Activated T-cell treated with anti-CD3 and anti-CD28 coated beads, Interleukin-2, amount 50 U/mL, for 4 hours (primary cell): Measurements from ENCODE around the gene ADAM20. TPM values are rescaled to one million over a fixed set of nuclear protein-coding genes. Genes with fewer than 3 reads are reported as not detected.
"Not testable (repeated sequence)": the region's sequence is repeated elsewhere in the genome, so short reads cannot be mapped to it uniquely, and the experiment has no call there.

Experiments
- ATAC-seq, 2 donors: fragments of 200-7000 bp; cut with Tn5 transposase; one replicate each; pipeline ENCODE4 v1.10.0; 2021
- DNase-seq: peaks from one replicate; pipeline ENCODE4 v3.0.0-alpha.2; 2020
- H3K27me3 Mint-ChIP-seq: one replicate; pipeline ENCODE4 v1.8.0; 2021; ENCODE audit warnings: low read depth, mixed read lengths
- H3K36me3 Mint-ChIP-seq: one replicate; pipeline ENCODE4 v1.8.0; 2022; ENCODE audit warnings: mixed read lengths; ENCODE audit not compliant: insufficient read depth
- H3K4me1 Mint-ChIP-seq: one replicate; pipeline ENCODE4 v1.8.0; 2021; ENCODE audit warnings: low read depth, mixed read lengths
- H3K4me3 Mint-ChIP-seq: one replicate; pipeline ENCODE4 v1.8.0; 2021; ENCODE audit warnings: mild to moderate bottlenecking, moderate library complexity, mixed read lengths
- H3K9me3 Mint-ChIP-seq: one replicate; pipeline ENCODE4 v1.8.0; 2021; ENCODE audit warnings: mixed read lengths
- total RNA-seq, 3 donors: library from RNA; stranded (reverse); gene quantifications; one replicate each; pipeline ENCODE4 v1.2.1, GENCODE V29; 2021

The ADAM20 gene
- total RNA-seq, 3 donors from 2014 or later = 0.08 TPM; not detected in 2

GRCh38 chr14:70514168-70515069 is 20.4 kb downstream of the ADAM20 start:
- no peak for DNase-seq
- H3K4me1 Mint-ChIP-seq = peaks cover 5% of the 10 kb centered on the region
- H3K36me3 Mint-ChIP-seq = peaks cover 10% of the 10 kb centered on the region
- H3K27me3 Mint-ChIP-seq = no peaks in the 10 kb centered on the region
- no peak for ATAC-seq
- H3K4me3 Mint-ChIP-seq = no peak overlapping the region
- peaks cover 6% of the 10 kb centered on the region for H3K9me3 Mint-ChIP-seq

- Mint-ChIP-seq H3K36me3 (peaks cover 37% of the 10 kb centered on the region), H3K4me3 (no peak overlapping the region), H3K27me3 (no peaks in the 10 kb centered on the region), H3K9me3 (peaks cover 9% of the 10 kb centered on the region), H3K4me1 (no peaks in the 10 kb centered on the region)
- DNase-seq (no peak), ATAC-seq (no peak)
These were observed 36.6 kb downstream of the ADAM20 start for GRCh38 chr14:70498191-70498590.

GRCh38 chr14:70489579-70490200 is 45.1 kb downstream of the ADAM20 start:
- Mint-ChIP-seq H3K27me3 (no peaks in the 10 kb centered on the region), H3K9me3 (peaks cover 43% of the 10 kb centered on the region), H3K4me3 (no peak overlapping the region), H3K4me1 (no peaks in the 10 kb centered on the region), H3K36me3 (peaks cover 48% of the 10 kb centered on the region)
- no peak for DNase-seq
- ATAC-seq = no peak

GRCh38 chr14:70477356-70478105 is 57.3 kb downstream of the ADAM20 start:
- ATAC-seq, H3K27me3 Mint-ChIP-seq: not testable (repeated sequence)

GRCh38 chr14:70475459-70475858 is 59.3 kb downstream of the ADAM20 start:
- H3K36me3 Mint-ChIP-seq = peaks cover 23% of the 10 kb centered on the region
- H3K27me3 Mint-ChIP-seq, H3K9me3 Mint-ChIP-seq, ATAC-seq, H3K4me3 Mint-ChIP-seq, DNase-seq, H3K4me1 Mint-ChIP-seq: not testable (repeated sequence)

More at GRCh38 chr14:70477356-70478105, 57.3 kb downstream of the ADAM20 start:
- H3K4me1 Mint-ChIP-seq, H3K9me3 Mint-ChIP-seq, DNase-seq, H3K4me3 Mint-ChIP-seq: not testable (repeated sequence)
- H3K36me3 Mint-ChIP-seq = peaks cover 13% of the 10 kb centered on the region

GRCh38 chr14:70473825-70474224 is 61.0 kb downstream of the ADAM20 start:
- Mint-ChIP-seq H3K4me1 (no peaks in the 10 kb centered on the region), H3K36me3 (peaks cover 29% of the 10 kb centered on the region), H3K27me3 (no peaks in the 10 kb centered on the region), H3K4me3 (no peak overlapping the region), H3K9me3 (no peaks in the 10 kb centered on the region)
- ATAC-seq (no peak), DNase-seq (no peak)

Other genes starting within 250 kb of the ADAM20 start
- gene COX16, start 175.3 kb downstream of the ADAM20 start, total RNA-seq = 10 to 100 TPM; 63.6 to 74.5 (median 69.7) TPM
- gene SYNJ2BP, start 117.9 kb downstream of the ADAM20 start, total RNA-seq = 1 to 10 TPM; 3.8 to 5.1 (median 3.9) TPM
- under 1 TPM in 1 of 3 donors, not detected in 2; 0.11 TPM for gene ADAM21, start 82.8 kb downstream of the ADAM20 start, total RNA-seq
- gene MED6, start 65.7 kb upstream of the ADAM20 start, total RNA-seq = 10 to 100 TPM; 55.7 to 59.9 (median 57.9) TPM
- gene TTC9, start 106.9 kb upstream of the ADAM20 start, total RNA-seq = 1 to 10 TPM; 3.2 to 4.0 (median 3.6) TPM